Measurements from ENCODE around the gene TRIM9.

The TRIM9 gene

DNA sequence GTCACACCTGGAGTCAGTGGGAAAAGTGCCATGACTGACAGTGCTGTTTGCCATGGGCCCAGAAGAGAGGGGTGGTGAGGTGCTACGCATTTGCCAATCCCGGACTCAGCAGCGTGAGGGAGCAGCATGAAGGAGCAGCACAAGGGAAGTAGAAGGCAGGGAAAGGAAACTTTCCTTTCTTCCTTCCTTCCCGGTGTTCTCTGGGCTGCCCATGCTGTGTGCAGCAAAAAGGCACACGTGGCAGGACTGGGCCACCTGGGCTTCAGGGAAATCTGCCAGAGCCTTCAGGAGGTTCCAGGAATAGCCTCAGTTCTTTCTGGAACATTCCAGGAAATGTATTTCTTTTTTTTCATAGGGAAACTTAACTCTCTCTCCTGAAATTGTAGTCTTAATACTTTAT, 23.0 kb downstream of the TRIM9 start:
- ChIA-PET POLR2A (ENCODE audit: low non-redundant PET) (no interaction called here), CTCF (interaction anchor here (1.3 kb wide), 1 partner anchor 15 kb away, joined by 3 read pairs; no protein-coding TSS in a partner anchor)
- peak overlapping the region; percentile 67 for H3K27ac ChIP-seq
- TF ChIP-seq, protein P1, sequence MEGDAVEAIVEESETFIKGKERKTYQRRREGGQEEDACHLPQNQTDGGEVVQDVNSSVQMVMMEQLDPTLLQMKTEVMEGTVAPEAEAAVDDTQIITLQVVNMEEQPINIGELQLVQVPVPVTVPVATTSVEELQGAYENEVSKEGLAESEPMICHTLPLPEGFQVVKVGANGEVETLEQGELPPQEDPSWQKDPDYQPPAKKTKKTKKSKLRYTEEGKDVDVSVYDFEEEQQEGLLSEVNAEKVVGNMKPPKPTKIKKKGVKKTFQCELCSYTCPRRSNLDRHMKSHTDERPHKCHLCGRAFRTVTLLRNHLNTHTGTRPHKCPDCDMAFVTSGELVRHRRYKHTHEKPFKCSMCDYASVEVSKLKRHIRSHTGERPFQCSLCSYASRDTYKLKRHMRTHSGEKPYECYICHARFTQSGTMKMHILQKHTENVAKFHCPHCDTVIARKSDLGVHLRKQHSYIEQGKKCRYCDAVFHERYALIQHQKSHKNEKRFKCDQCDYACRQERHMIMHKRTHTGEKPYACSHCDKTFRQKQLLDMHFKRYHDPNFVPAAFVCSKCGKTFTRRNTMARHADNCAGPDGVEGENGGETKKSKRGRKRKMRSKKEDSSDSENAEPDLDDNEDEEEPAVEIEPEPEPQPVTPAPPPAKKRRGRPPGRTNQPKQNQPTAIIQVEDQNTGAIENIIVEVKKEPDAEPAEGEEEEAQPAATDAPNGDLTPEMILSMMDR (conservative IDR thresholded peaks at IDR 0.05; ENCODE audit: low read depth), result no peak
- no peak for DNase-seq (ENCODE audit: low spot score)

DNA sequence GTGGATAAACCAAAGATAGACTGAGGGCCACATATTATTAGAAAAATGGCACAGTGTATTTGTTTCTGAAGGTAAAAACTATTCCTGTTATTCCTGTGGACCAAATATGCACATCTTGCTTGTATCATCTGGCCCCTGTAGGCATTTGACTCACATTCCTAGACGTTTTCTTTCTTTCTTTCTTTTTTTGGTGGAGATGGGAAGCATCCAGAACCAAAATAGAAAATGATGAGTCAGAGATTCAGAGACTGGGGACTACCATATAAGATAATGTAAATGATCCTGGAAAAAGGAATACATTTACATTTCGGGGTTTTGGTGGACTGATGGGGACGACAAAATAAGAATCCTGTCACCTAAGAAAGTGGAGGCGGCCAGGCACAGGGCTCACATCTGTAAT, 24.2 kb downstream of the TRIM9 start:
- TF ChIP-seq, protein P1 (conservative IDR thresholded peaks at IDR 0.05; ENCODE audit: low read depth), result no peak
- CTCF ChIA-PET, result interaction anchor here (1.3 kb wide), 1 partner anchor 14 kb away, joined by 3 read pairs; no protein-coding TSS in a partner anchor

DNA sequence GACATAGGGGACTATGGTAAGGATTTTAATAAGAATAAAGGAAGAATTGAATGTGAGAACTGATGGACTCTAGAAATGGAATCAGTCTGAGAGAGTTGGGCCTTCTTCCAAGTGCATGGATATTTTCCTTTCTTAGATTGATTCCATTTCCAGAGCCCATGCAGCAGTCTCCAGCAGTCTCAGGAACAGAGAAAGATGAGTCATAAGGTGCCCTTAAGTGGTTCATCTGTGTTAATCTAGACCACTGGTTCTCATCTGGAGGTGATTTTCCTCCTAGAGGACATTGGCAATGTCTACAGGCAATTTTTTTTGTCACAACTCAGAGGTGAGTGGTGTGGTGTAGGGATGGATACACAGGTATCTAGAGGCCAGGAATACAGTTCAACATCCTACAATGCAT, 25.9 kb downstream of the TRIM9 start:
- ChIA-PET POLR2A (ENCODE audit: low non-redundant PET) (no interaction called here), CTCF (no interaction called here)
- H3K27ac ChIP-seq, result no peak overlapping the region
- TF ChIP-seq, protein P1 (conservative IDR thresholded peaks at IDR 0.05; ENCODE audit: low read depth), result no peak
- no peak for DNase-seq (ENCODE audit: low spot score)

More for the DNA sequence above, 24.2 kb downstream of the TRIM9 start:
- POLR2A ChIA-PET (ENCODE audit: low non-redundant PET), result interaction anchor here (0.6 kb wide), 1 partner anchor 12 kb away, joined by 3 read pairs; no protein-coding TSS in a partner anchor
- DNase-seq (ENCODE audit: low spot score), result no peak
- no peak overlapping the region for H3K27ac ChIP-seq

DNA sequence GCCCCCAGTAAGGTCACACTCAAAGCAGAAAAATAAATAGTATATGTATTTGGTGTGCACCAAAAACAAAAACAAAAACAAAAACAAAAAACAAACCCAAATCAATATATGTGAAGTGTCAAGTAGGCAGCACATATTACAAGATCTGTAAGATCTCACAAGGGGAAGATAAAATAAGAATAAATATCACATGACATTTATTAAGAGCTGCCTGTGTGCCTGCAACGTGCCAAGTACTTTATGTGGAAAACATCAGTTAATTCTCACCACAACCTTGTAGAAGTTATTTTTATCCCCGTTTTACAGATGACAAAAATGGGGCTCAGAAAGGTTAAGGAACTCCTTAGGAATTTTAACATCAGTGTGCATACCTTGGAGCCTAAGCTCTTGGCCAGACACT, 26.6 kb downstream of the TRIM9 start:
- no peak overlapping the region for H3K27ac ChIP-seq
- POLR2A ChIA-PET (ENCODE audit: low non-redundant PET), result interaction anchor here (0.6 kb wide), 1 partner anchor 420 kb away, joined by 3 read pairs; no protein-coding TSS in a partner anchor
- CTCF ChIA-PET, result no interaction called here
- no peak for DNase-seq (ENCODE audit: low spot score)
- TF ChIP-seq, protein P1 (conservative IDR thresholded peaks at IDR 0.05; ENCODE audit: low read depth), result no peak

DNA sequence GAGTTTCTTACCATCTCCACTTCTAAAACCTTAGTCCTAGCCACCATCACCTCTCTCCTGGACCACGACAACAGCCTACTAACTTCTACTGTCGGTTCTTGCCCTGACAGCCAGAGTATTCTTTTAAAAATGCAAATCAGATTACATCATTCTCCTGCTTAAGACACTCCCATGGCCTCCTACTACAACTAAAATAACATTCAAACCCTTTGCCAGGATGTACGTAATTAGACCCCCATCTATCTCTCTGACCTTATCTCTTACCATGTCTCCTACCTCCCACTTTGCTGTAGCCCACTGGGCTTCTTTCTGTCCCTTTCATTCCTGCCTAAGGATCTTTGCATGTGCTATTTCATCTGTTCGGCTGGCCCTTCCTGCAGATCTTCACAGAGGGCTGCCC, 27.6 kb downstream of the TRIM9 start:
- no peak for DNase-seq (ENCODE audit: low spot score)
- TF ChIP-seq, protein P1 (conservative IDR thresholded peaks at IDR 0.05; ENCODE audit: low read depth), result no peak
- H3K27ac ChIP-seq, result no peak overlapping the region
- ChIA-PET POLR2A (ENCODE audit: low non-redundant PET) (no interaction called here), CTCF (interaction anchor here (0.5 kb wide), 1 partner anchor 399 kb away, joined by 4 read pairs; no protein-coding TSS in a partner anchor)

DNA sequence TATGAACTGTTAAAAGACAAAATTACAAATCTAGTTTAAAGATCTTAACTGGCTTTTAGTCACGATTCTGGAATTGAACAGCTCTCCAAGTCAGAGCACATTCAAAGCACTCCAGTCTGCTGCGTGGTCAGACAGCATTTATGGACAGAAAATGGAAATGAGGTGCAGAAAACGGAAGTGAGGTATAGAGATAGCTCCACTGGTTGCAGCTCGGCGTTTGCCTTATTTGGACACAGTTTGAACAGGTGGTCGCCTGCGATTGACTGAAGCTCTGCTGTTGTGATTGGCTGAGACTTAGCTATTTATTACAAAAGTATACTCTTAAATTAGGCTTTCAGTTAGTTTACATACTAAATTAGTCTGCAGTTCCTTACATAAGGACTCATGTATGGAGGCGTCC, 28.3 kb downstream of the TRIM9 start:
- DNase-seq (ENCODE audit: low spot score), result no peak
- POLR2A ChIA-PET (ENCODE audit: low non-redundant PET), result no interaction called here
- CTCF ChIA-PET, result interaction anchor here (0.5 kb wide), 1 partner anchor 400 kb away, joined by 4 read pairs; no protein-coding TSS in a partner anchor
- no peak overlapping the region for H3K27ac ChIP-seq
- TF ChIP-seq, protein P1 (conservative IDR thresholded peaks at IDR 0.05; ENCODE audit: low read depth), result no peak

Data from RWPE1 (cell line).